Vagina (tissue), 2 donors: ENCODE measurements around the gene DACH1. TPM values are rescaled to one million over a fixed set of nuclear protein-coding genes. Genes with fewer than 3 reads are reported as not detected.
A peak's percentile ranks its signal among the peaks of the same experiment; 100 is the strongest.

ENCODE experiments used
- DNase-seq, 2 donors: peaks; one replicate each; pipeline ENCODE4 v3.0.0-alpha.2; 2017; ENCODE audit errors: extremely low spot score in 2 of 2
- H3K27ac ChIP-seq: fragments of 200-600 bp; sonication (generic); one replicate; pipeline ENCODE4 v1.5.1; 2019
- H3K27me3 ChIP-seq: fragments of 200-600 bp; sonication (generic); one replicate; pipeline ENCODE4 v1.5.1; 2019
- H3K36me3 ChIP-seq, 2 donors: fragments of 200-600 bp; sonication (generic); one replicate each; pipeline ENCODE4 v1.5.1; 2017 to 2019
- H3K4me1 ChIP-seq: fragments of 200-600 bp; sonication (generic); one replicate; pipeline ENCODE4 v1.5.1; 2019
- H3K4me3 ChIP-seq, 2 donors: fragments of 200-600 bp; sonication (generic); 1 replicate in 1 of 2; 2 replicates in 1 of 2; pipeline ENCODE4 v1.5.1; 2016 to 2019
- H3K9me3 ChIP-seq: fragments of 200-600 bp; sonication (generic); one replicate; pipeline ENCODE4 v1.5.1; 2019
- CTCF ChIP-seq, 3 experiments: fragments of 450-650 bp in 2 of 3; fragments of 200-600 bp in 1 of 3; sonication (generic) in 1 of 3; IDR thresholded peaks; one replicate each; pipeline ENCODE4 v1.5.1; 2017 to 2019; ENCODE audit warnings: antibody characterized with exemption in 3 of 3, mild to moderate bottlenecking in 2 of 3, moderate library complexity in 2 of 3
- POLR2A ChIP-seq, 2 donors: fragments of 450-650 bp; IDR thresholded peaks; one replicate each; pipeline ENCODE4 v1.6.1; 2017; ENCODE audit warnings: antibody characterized with exemption in 2 of 2, mild to moderate bottlenecking in 2 of 2, moderate library complexity in 2 of 2
- POLR2AphosphoS5 ChIP-seq, 2 donors: sonication (generic); formaldehyde crosslinking; IDR thresholded peaks; one replicate each; pipeline ENCODE4 v1.9.0; 2017; ENCODE audit warnings: antibody characterized with exemption in 2 of 2, mild to moderate bottlenecking in 2 of 2, low read depth in 1 of 2; ENCODE audit not compliant: insufficient read depth in 1 of 2
- intact Hi-C: fragments of 100-400 bp; cut with DNase I; formaldehyde crosslinking; loops from one replicate; pipeline ENCODE4 v1.15.1; 2023
- total RNA-seq: library from RNA; depleted of rRNA; stranded (reverse); fragments of >200 nt; gene quantifications from one replicate; pipeline ENCODE4 v1.2.3, GENCODE V29; 2016

The DACH1 gene
- total RNA-seq, 1 donor from 2014 or later, result 7.9 TPM

GRCh38 chr13:71863254-71863865, 3.6 kb downstream of the DACH1 start:
- Histone ChIP-seq H3K4me3 (peak overlapping the region in 1 of 2 donors; percentile 70), H3K36me3 (no peaks in the 10 kb centered on the region), H3K27me3 (no peaks in the 10 kb centered on the region), H3K9me3 (no peaks in the 10 kb centered on the region), H3K27ac (peak overlapping the region; percentile 89), H3K4me1 (peaks cover 5% of the 10 kb centered on the region)
- TF ChIP-seq POLR2A (IDR thresholded peaks at IDR 0.05) (no peak), CTCF (IDR thresholded peaks at IDR 0.05) (no peak), POLR2AphosphoS5 (IDR thresholded peaks at IDR 0.05; ENCODE audit: insufficient read depth in 1 of 2, low read depth in 1 of 2) (no peak)
- intact Hi-C loops, result no loop called here
- no peak for DNase-seq

GRCh38 chr13:71862459-71862943, 4.5 kb downstream of the DACH1 start:
- H3K27ac ChIP-seq, result no peak overlapping the region
- H3K36me3 ChIP-seq, result no peaks in the 10 kb centered on the region
- no peak overlapping the region for H3K4me3 ChIP-seq
- intact Hi-C loops, result no loop called here
- DNase-seq, result no peak
- TF ChIP-seq CTCF (IDR thresholded peaks at IDR 0.05), result no peak
- no peak for TF ChIP-seq POLR2AphosphoS5 (IDR thresholded peaks at IDR 0.05; ENCODE audit: insufficient read depth in 1 of 2, low read depth in 1 of 2)
- no peak for TF ChIP-seq POLR2A (IDR thresholded peaks at IDR 0.05)
- peaks cover 5% of the 10 kb centered on the region for H3K4me1 ChIP-seq
- no peaks in the 10 kb centered on the region for H3K9me3 ChIP-seq
- H3K27me3 ChIP-seq, result no peaks in the 10 kb centered on the region

- no peak for DNase-seq
- Histone ChIP-seq H3K4me3 (no peak overlapping the region), H3K27me3 (no peaks in the 10 kb centered on the region), H3K4me1 (peaks cover 5% of the 10 kb centered on the region), H3K27ac (no peak overlapping the region), H3K9me3 (no peaks in the 10 kb centered on the region), H3K36me3 (no peaks in the 10 kb centered on the region)
- intact Hi-C loops, result no loop called here
- no peak for TF ChIP-seq POLR2AphosphoS5 (IDR thresholded peaks at IDR 0.05; ENCODE audit: insufficient read depth in 1 of 2, low read depth in 1 of 2)
- TF ChIP-seq CTCF (IDR thresholded peaks at IDR 0.05), result no peak
- no peak for TF ChIP-seq POLR2A (IDR thresholded peaks at IDR 0.05)
Observed at GRCh38 chr13:71861769-71862458, 5.1 kb downstream of the DACH1 start.

- no peak for DNase-seq
- Histone ChIP-seq H3K27ac (no peak overlapping the region), H3K36me3 (no peaks in the 10 kb centered on the region), H3K4me1 (peaks cover 5% of the 10 kb centered on the region), H3K4me3 (no peak overlapping the region), H3K27me3 (no peaks in the 10 kb centered on the region), H3K9me3 (no peaks in the 10 kb centered on the region)
- intact Hi-C loops, result no loop called here
- TF ChIP-seq CTCF (IDR thresholded peaks at IDR 0.05) (no peak), POLR2AphosphoS5 (IDR thresholded peaks at IDR 0.05; ENCODE audit: insufficient read depth in 1 of 2, low read depth in 1 of 2) (no peak), POLR2A (IDR thresholded peaks at IDR 0.05) (no peak)
Observed at GRCh38 chr13:71860547-71861138, 6.4 kb downstream of the DACH1 start.
